Muscle of back (tissue), 11 donors: Measurements from ENCODE around the gene SYTL3. TPM values are rescaled to one million over a fixed set of nuclear protein-coding genes. Genes with fewer than 3 reads are reported as not detected.
"Not testable (repeated sequence)": the region's sequence is repeated elsewhere in the genome, so short reads cannot be mapped to it uniquely, and the experiment has no call there.

Experiments
- DNase-seq, 3 donors: peaks; one replicate each; pipeline versions ENCODE4 v3.0.0 to v3.0.0-alpha.2; 2013
- polyA plus RNA-seq, 10 donors: library from polyadenylated mRNA; unstranded; fragments of 120-200 nt; gene quantifications; one replicate each; pipeline ENCODE4 v1.2.1, GENCODE V29; 2013; ENCODE audit not compliant: insufficient read length in 10 of 10

SYTL3 gene
- polyA plus RNA-seq, 10 donors: 3.8 to 11.8 (median 7.2) TPM

DNA sequence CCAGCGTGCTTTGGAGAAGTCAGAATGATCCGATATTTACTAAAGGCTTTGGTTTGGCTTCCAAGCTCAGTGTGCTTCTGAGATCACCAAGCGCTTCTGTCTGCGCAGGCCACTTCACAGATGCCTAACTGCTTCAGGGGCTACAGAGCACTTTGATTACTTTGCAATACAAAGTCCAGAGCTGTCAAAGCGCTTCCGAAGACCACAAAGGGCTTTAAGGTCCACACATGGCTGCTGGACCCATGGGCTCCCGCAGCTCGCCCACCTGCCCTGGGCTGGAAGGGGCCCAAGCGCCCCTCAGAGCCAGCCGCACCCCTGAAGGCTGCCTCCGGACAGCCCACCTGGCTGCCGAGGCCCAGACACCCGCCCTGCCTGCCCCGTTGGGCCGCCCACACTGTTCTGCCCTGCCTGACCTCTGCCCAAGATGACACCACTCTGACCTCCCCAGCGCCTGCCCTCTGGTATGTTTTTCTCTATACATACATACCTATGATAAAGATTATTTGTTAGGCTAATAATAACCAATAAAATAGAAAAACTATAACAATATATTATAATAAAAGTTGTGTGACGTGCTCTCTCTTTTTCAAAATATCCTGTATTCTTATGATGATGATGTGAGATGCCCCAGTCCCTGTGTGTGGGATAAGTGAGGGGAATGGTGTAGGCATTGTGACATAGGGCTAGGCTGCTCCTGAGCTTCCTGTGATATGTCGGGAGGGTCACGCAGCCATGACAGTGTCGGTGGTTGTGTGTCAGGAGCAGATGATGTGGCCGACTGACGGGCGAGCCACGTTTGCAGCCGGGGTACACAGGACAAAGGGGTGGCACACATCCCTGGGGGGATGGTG lies 27.9 kb upstream of the SYTL3 start:
- no peak for DNase-seq

DNA sequence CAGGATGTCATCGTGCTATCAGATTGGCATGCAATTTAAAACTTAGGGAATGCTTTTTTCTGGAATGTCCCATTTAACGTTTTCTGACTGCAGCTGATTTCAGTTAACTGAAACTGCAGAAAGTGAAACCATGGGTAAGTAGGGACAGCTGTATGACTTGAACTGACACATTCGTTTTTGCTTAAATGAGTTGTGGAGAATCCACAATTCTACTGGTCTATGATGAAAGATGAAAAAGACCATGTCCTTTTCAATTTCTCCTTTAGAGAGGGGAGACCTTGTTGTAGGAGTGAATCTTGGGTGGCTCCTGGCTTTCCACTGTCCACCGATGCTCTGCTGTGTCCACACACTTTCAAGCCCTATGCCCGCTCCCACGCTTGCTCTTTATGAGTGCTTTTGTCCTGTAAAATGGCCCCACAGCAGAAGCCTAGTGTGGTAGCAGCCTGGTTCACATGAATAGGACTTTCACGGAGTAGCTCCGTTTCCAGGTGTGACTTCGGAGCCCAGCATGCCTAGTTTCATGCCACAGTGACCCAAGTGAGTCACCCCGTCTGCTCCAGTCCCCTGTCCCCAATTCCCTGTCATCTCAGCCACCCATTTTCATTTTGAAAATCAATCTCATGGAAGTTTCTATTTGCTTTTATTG lies 27.2 kb upstream of the SYTL3 start:
- DNase-seq: no peak

DNA sequence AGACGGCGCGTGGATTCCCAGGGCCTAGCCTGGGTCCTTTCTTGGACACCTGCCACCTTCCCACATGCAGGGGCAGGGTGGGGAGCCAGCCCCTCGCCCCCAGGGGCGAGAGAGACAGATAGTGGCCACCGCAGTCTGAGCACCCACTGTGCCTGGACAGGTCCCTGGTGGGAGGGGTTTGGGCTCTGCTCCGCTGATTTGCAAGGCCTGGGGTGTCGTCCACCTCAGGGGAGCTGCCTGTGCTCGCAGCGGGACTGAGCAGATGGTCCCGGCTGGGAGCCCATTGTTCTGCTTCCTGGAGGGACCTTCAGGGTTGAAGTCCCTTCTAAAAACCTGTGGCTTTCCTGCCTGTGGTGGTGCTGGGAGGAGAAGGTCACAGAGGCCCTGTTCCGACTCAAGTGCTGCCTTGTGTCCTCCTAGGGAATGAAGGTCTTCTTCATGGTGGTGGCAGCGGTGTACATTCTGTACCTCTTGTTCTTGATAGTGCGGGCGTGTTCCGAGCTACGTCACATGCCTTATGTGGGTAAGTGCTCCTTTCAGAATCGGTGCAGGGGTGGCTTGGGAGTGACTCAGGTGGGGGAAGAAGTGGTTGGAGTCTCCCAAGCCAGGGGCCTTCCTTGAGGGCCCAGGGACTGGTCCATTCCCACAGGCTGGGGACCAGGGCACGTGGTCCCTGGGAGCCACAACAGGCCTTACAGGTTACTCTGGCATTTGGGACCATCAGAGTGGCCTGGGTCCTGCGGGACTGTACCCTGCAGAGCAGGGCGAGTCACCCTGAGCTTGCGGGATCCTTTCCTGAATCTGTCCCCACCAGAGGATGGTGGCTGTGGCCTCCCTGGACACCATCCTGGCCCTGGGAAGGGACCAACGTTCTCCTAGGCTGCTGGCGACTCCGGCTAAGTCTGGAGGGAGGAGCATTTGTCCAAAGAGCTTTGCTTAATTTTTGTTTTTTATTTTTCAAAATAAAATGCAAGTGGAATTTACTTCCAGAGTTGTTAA lies 24.9 kb upstream of the SYTL3 start:
- no peak for DNase-seq

DNA sequence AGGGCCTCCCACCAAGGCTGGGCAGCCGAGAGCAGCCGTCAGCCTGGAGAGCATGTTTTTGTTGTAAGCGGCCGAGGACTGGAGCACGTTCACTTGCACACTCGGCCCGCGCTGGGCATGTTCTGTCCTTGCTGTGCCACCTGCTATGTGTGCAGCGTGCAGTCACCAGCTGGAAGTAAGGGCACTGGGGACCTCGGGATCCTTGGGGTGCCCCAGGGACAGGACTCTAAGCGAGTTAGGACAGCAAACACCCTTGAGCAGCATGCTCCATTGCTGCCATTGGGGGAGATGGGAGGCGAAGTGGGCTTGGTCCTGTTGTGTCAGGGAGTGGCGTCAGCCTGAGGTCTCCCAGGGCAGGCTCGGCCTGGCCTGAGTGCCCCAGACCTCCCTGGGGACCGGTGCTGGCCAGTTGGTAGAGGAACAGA lies 24.0 kb upstream of the SYTL3 start:
- DNase-seq: no peak

DNA sequence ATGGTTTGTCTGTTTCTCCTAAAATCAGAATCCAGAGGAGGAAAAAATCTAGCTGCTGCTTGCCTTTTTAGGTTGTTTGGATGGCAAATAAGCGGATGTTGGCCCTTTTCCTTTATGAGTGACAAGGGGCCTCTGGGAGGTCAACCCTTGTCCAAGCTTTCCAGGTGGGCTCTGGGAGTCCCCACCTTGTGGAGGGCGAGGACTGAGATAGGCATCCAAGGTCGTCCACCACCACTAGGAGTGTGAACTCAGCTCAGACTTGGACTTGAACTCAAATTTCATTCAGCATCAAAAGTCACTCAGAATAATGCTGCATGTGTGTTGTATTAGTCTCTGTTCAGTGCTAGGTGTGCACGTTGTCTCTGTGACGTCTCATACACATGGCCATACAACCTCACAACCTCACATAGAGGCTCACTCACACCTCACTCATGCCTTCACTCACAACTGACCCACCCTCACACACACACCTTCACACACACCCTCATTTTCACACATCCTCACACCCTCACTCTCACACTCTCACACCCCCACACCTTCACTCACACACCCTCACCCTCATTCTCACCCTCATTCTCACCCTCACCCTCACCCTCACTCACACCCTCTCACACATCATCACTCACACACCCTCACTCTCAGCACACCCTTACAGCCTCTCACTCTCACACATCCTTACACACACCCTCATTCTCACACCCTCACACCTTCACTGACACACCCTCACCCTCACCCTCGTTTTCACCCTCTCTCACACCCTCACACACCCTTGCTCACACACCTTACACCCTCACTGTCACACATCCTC lies 23.3 kb upstream of the SYTL3 start:
- no peak for DNase-seq

DNA sequence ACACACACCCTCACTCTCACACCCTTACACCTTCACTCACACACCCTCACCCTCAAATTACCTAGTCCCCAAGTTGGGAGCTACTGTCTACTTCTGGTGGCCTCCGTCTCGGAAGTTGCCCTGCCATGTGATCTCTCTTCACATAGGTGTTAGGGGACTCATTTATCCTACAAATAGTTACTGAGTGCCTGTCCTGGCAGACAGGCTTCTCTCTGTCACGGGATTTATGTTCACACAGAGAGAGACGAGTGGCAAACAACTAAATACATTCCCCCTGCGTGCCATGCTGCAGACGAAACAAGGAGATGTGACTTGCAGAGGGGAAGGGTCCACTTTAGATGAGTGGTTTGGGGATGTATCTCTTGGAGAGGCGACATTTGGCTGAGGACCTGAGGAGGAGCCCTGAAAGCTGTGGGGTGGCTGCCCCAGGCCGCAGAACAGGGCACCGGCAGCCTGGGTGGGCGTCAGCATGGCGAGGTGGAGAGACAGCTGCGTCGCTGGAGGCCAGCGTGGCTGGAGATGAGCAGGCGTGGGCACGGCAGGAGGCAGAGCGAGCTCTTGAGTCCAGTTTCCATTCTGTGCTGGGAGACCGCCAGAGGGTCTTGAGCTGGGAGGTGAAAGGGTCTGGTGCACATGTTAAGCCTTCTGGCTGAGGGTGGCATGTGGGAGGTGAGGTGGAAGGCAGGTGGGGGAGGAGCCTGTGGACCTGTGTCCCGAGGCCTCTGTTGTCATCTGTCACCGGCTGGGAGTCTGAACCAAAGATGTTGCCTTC lies 22.5 kb upstream of the SYTL3 start:
- DNase-seq: no peak

DNA sequence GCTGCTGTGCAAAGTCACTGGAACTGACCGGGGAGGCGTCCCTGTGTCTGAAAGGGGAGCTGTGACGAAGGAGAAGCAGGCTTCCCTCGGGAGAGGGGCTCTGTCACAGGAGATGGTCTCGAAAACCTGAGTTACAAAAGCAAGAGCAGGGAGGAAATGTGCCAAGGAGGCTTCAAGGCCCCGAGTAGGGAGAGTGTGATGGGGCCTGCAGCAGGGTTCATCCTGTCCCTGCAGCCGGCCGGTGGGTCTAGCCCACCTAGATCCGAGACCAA lies 22.0 kb upstream of the SYTL3 start:
- no peak for DNase-seq

DNA sequence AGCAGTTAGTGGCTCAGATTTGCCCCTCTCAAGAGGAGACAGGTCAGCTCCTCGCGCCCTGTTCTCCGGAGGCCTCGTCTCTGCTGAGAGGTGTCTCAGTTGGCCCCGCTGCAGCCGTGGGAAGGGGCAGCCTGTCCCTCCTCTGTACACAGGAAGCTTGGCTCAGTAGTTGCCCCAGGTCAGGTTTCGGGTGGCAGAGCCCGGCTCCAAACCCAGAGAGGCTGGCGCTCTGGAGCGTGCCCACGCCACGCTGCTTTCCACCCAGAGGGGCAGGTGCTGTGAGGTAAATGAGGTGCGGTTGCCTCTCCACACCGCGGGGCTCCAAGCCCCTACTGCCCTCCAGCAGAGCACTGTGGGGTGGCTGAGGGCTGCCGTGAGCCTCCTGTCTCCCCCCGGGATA lies 21.3 kb upstream of the SYTL3 start:
- DNase-seq: no peak

DNA sequence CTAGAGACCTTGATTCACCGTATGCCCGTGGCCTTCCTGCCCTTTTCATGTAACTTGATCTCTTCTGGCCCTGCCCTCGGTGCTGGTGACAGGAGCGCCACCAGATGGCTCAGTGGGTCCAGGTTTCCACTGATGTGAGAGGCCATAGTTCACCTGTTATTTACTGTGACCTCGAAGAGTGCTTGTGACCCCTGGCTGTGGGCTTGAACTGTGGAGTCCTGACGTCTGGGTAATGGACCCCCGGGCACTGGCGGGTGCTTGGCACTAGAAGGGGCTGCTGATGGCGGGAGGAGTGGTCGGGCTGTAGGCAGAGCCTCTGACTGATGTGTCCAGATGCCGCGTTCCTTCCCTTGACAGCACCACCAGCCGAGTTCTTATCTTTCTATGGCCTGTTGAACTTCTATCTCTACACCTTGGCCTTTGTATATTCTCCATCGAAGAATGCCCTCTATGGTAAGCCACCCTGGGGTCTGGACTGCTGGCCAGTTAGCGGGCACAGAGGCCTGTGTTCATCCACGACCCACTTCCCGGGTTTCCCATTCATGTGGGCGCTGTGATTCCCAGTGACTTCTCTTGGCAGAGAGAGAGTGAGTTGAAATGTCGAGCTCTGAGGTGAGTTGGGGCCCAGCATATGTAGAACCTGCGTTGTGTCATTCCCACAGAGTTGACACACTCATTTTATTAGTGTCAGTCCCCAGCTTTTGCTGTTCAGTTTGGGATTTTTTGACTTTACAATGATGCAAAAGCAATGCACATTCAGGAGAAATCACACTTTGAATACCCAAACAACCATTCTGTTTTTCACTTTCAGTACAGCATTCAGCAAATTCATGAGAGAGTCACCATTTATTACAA lies 20.3 kb upstream of the SYTL3 start:
- DNase-seq: no peak

DNA sequence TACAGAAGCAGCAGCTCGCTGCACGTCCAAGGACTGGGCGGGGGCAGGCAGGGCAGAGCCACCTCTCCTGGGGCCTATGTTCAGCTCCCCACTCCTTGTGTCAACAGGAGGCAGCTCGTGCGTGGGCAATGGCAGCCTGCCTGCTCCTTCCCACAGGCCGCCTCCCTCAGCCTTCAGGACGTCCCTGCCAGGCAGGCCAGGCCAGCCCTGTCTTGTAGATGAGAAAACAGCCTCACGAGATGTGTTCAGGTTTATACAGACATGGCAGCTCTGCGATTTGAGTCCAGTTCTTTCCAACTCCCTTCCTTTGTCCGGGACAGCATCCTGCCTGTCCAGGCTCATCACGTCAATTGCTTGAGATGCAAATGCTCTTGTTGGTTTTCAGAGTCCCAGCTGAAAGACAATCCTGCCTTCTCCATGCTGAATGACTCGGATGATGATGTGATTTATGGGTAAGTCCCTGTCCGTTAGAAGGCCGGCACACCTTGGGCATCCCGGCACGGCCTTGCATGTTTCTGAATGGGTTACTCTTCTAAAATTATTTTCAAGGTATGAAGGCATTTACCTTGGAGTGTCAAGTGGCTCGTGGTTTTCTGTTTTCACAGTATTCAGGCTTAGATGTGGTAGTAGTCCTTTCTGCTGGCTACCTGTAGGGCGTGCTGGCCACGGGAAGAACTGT lies 18.8 kb upstream of the SYTL3 start:
- no peak for DNase-seq

DNA sequence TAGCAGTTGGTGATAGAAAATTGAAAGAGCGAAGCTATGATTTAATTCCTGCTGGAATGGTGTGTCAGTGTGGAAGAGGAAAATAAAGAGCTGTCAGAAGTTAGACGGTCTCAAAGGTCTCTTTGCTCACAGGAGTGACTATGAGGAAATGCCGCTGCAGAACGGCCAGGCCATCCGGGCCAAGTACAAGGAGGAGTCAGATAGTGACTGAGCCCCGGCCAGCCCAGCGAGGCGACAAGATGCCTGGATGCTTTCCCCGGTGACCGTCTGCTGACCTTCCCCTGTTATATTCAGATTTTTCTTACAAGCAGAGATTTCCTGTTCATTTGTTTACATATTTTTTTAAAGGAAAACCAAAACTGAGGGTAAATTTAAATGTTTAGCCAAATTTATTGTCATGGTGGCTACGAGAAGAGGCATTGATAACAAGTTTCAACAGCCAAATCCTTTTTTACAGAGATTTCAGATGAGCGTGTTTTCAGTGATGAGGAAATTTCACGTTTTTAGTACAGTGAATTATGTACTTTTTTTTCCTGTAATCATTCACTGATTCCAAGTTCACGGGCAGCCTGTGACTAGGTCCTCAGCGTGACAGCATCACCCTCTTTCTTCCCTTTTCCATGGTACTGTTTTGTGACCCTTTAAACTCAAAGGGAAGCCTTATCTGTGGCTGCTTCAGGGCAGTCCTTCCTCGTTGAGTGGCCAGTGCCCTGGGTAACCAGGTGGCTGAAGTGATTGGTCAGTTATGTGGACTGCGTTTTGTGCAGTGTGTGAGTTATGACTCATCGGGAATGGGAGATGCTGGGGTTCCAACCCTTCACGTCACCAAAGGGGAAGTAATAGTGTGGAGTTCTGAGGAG lies 17.9 kb upstream of the SYTL3 start:
- peak in 2 of 3 donors; percentile 69 to 78 for DNase-seq

DNA sequence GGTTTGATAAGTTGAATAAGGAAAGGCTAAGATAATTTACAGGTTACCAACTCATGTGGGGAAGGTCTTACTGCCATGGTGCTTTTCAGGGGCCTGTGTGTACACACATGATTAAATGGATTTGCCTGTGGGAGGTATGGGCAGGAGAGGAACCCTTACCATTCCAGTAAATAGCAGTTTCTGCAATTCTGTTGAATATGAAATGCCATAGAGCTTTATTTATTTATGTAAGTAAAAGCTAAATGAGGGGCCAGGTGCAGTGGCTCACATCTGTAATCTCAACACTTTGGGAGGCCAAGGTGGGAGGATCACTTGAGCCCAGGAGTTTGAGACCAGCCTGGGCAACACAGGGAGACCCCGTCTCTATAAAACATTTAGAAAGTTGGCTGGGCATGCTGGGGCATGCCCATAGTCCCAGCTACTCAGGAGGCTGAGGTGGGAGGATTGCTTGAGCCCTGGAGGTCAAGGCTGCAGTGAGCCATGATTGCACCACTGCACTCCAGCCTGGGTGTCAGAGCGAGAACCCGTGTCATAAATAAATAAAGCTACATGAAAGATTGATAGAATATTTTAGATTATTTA lies 17.2 kb upstream of the SYTL3 start:
- not testable (repeated sequence) for DNase-seq

DNA sequence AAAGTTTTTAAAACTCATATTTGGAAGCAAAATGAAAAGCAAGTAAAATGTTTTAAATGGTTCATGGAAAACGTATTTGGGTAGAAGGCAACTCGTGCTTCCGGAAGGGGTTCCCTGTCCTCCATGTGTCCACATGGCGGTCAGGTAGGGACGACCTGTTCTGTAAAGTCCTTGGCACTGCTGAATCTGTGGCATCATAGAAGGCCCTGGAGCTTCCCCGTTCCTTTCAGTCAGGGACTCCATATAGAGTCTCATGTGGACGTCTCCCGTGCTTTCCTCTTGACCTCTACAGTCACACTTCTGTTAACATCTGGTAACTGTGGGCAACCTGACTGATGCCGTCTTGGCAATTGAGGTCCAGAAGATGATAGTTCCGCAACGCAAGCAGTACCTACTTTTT lies 16.7 kb upstream of the SYTL3 start:
- no peak for DNase-seq

DNA sequence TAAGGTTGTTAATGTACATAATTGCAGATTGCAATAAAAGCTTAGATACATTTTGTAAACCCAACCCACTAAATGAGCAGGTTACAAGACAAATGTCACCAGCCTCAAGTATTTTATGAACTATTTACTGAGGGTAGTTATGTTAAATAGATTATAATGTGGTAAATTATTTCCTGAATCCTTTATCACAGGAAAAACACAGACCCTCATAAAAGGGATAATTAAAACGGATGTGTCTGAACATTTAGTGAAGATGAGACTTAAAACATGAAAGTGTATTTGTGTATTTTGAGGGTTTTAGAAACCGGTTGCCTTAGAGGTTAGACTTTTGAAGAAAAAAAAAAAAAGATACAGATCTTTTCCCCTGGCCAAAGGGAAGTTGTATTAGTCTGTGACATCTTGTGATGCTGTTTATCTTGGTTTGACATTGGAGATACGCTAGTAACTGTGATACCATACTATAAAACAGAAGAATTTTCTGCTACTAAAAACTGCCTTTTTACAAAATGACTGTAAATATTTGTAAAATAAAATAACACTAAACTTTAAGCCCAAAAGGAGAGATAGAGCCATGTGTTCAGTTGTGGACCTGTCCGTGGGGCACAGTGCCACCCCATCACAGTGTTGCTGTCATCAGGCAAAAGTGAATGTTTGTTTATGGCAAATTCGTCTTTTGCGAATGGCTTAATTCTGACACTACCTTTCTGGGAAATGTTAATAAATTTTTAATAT lies 15.0 kb upstream of the SYTL3 start:
- no peak for DNase-seq

DNA sequence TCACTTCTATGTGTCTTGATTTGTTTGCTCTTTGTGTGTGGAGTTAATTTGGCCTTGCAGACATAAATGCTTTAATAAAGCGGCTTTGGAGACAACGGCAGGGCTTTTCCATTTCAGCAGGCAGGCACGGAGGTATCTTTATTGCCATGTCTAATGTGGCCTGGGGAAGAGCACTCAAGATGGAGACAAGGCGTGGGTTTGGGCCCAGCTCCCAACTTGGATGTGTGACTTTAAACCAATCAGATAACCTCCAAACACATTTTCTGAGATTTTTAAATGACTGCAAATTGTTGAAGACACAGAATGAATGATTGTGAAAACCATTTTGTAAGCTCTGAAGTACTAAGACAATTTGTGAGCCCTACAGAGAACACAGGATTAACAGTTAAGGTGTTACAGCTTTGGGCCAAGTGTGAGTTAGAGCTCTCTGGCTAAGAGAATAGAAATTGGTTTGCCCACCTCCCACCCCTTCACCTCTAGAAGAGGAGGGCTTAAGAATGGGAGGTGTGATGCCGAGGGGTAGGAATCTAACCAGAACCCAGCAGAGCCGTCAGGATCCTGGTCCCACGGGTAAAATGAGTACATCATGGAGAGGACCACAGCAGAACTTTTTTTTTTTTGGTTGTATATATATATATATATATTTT lies 14.3 kb upstream of the SYTL3 start:
- DNase-seq: no peak

DNA sequence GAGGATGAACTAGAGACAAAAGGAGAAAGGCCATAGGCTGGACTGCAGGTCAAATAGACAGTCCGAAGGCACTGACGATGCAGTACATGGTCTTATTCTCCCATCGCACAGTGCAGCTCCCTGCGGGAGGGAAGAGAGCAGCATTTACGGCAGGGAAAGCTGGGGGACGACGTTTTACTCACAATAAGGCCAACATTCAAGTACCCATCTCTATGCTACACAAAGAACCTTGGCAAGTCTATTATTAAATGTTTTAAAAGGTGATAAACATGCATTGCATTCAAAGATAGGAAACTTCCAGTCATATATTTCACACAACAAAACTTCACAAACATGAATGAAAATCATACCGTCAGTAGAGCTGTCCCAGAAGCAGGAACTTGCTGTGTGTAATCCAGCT lies 13.1 kb upstream of the SYTL3 start:
- no peak for DNase-seq
